SU-DHL-6 (cell line): Measurements from ENCODE around the gene TAF15.

Source experiments
- CTCF ChIP-seq: fragments of 200-600 bp; sonication (generic); IDR thresholded peaks from one replicate; pipeline ENCODE4 v1.5.1; 2017; ENCODE audit warnings: antibody characterized with exemption, mild to moderate bottlenecking, low read length, moderate library complexity; ENCODE audit not compliant: insufficient read depth, poor library complexity, severe bottlenecking
- EZH2phosphoT487 ChIP-seq: fragments of 200-600 bp; sonication (generic), shearing (Covaris generic); conservative IDR thresholded peaks from 2 replicates; pipeline ENCODE4 v1.6.1; 2018; ENCODE audit warnings: mild to moderate bottlenecking, antibody characterized with exemption, low read length, moderate library complexity, mixed read lengths

DNA sequence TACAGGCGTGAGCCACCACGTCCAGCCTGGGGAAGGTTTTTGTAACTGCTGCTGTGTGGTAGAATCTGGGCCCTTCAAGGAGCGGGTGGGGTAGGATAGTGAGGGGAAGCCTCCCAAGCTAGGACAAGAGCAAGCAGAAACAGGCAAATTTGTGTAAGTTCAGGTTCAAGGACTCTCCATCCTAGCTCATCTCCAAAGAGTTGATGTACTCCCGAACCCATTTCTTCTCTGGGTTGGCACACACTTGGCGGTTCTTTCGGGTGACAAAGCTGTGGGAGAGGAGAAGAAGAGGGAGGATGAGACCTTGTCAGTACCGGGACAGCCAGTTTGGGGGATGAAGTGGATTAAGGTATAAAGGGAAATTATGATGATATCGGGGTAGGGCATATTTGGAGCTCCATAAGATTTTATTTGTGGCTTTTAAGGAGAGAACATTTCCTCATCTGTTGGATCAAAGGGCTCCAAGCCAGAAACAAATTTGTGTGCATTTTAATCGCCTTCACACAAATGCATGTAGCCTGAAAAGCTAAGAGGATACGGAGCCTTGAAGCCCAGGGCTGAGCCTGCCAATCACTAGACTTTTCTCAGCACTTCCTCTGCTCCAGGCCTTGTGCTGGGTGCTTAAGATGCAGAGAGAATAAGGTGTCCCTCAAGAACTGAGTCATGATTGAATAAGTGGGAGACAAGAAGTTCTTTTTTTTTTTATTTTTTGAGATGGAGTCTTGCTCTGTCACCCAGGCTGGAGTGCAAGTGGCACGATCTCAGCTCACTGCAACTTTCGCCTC, 63.1 kb downstream of the TAF15 start:
- TF ChIP-seq CTCF, result no peak
- no peak for TF ChIP-seq EZH2phosphoT487
